HG02884 (cell line): ENCODE measurements around the gene CNTN5.

ENCODE experiments used
- ATAC-seq: cut with Tn5 transposase; IDR thresholded peaks from one replicate; pipeline ENCODE4 v1.9.1; 2021; ENCODE audit warnings: mild to moderate bottlenecking, moderate library complexity; ENCODE audit not compliant: unreplicated experiment

The CNTN5 gene

GRCh38 chr11:100013011-100013410 is 992.3 kb downstream of the CNTN5 start:
- no peak for ATAC-seq

- ATAC-seq = peak; percentile 92
Observed at GRCh38 chr11:100031973-100032372, 1011.2 kb downstream of the CNTN5 start.

- no peak for ATAC-seq
Observed at GRCh38 chr11:100061006-100061405, 1040.3 kb downstream of the CNTN5 start.

GRCh38 chr11:100066399-100066798 is 1045.7 kb downstream of the CNTN5 start:
- ATAC-seq = no peak

GRCh38 chr11:100068116-100068515 is 1047.4 kb downstream of the CNTN5 start:
- no peak for ATAC-seq

- ATAC-seq = no peak
Observed at GRCh38 chr11:100072131-100072530, 1051.4 kb downstream of the CNTN5 start.

- no peak for ATAC-seq
Observed at GRCh38 chr11:100080381-100080780, 1059.6 kb downstream of the CNTN5 start.

- no peak for ATAC-seq
Observed at GRCh38 chr11:100080821-100081220, 1060.1 kb downstream of the CNTN5 start.

GRCh38 chr11:100093698-100094097 is 1072.9 kb downstream of the CNTN5 start:
- ATAC-seq = no peak

- no peak for ATAC-seq
Observed at GRCh38 chr11:100094121-100094865, 1073.5 kb downstream of the CNTN5 start.

GRCh38 chr11:100095809-100096208 is 1075.1 kb downstream of the CNTN5 start:
- no peak for ATAC-seq

GRCh38 chr11:100098560-100098959 is 1077.8 kb downstream of the CNTN5 start:
- ATAC-seq = no peak

GRCh38 chr11:100105255-100105981 is 1084.7 kb downstream of the CNTN5 start:
- ATAC-seq = no peak

GRCh38 chr11:100105982-100106358 is 1085.2 kb downstream of the CNTN5 start:
- ATAC-seq = no peak

- ATAC-seq = no peak
Observed at GRCh38 chr11:100119176-100119575, 1098.4 kb downstream of the CNTN5 start.

GRCh38 chr11:100133114-100133513 is 1112.4 kb downstream of the CNTN5 start:
- ATAC-seq = no peak

- ATAC-seq = no peak
Observed at GRCh38 chr11:100141201-100141600, 1120.5 kb downstream of the CNTN5 start.

GRCh38 chr11:100151944-100152343 is 1131.2 kb downstream of the CNTN5 start:
- ATAC-seq = no peak

GRCh38 chr11:100152766-100153165 is 1132.0 kb downstream of the CNTN5 start:
- no peak for ATAC-seq

GRCh38 chr11:100163471-100163870 is 1142.7 kb downstream of the CNTN5 start:
- no peak for ATAC-seq

GRCh38 chr11:100174881-100175280 is 1154.1 kb downstream of the CNTN5 start:
- no peak for ATAC-seq

- no peak for ATAC-seq
Observed at GRCh38 chr11:100176456-100176855, 1155.7 kb downstream of the CNTN5 start.
